A549 (cell line): Measurements from ENCODE around the gene SIPA1. TPM values are rescaled to one million over a fixed set of nuclear protein-coding genes. Genes with fewer than 3 reads are reported as not detected.
A peak's percentile ranks its signal among the peaks of the same experiment; 100 is the strongest.

Experiments used
- ATAC-seq, 2 experiments: fragments of 200-7000 bp in 1 of 2; fragments of >200 bp in 1 of 2; cut with Nextera tagmentation in 1 of 2; cut with Tn5 transposase in 1 of 2; 3 replicates each; pipeline versions ENCODE4 v1.8.0 to v1.9.1; 2018 to 2020; ENCODE audit warnings: mild to moderate bottlenecking in 1 of 2, moderate library complexity in 1 of 2
- CTCF ChIA-PET: fragments of 300-600 bp; sonication (Branson Sonifier 250); formaldehyde crosslinking; extraction: SDS; loops from one replicate; lab custom pipeline; 2021; ENCODE audit warnings: antibody characterized with exemption, inconsistent platforms; lab: Yijun Ruan, JAX
- POLR2A ChIA-PET: fragments of 350-600 bp; formaldehyde crosslinking; extraction: SDS; loops from one replicate; lab custom pipeline; 2021; ENCODE audit warnings: antibody characterized with exemption, inconsistent platforms; lab: Yijun Ruan, JAX
- DNase-seq, 2 experiments: peaks; one replicate each; pipeline versions ENCODE4 v3.0.0 to v3.0.0-alpha.2; 2011 to 2016; ENCODE audit warnings: low read depth in 1 of 2, low spot score in 1 of 2
- FAIRE-seq: peaks from 2 replicates; lab custom pipeline; 2011; peaks lifted over from hg19 to GRCh38; lab: Jason Lieb, UNC
- H3K27ac ChIP-seq, 2 experiments: fragments of >200 bp; sonication (Bioruptor Twin); formaldehyde crosslinking; 3 replicates each; pipeline ENCODE4 v1.5.1; 2016 to 2017
- H3K4me1 ChIP-seq: fragments of >200 bp; sonication (Bioruptor Twin); formaldehyde crosslinking; 3 replicates; pipeline ENCODE4 v1.6.1; 2016
- H3K4me2 ChIP-seq: fragments of >200 bp; sonication (Bioruptor Twin); formaldehyde crosslinking; 3 replicates; pipeline ENCODE4 v1.6.1; 2016
- H3K4me3 ChIP-seq: fragments of >200 bp; sonication (Bioruptor Twin); formaldehyde crosslinking; 3 replicates; pipeline ENCODE4 v1.5.1; 2016
- H3K9me3 ChIP-seq: fragments of >200 bp; sonication (Bioruptor Twin); formaldehyde crosslinking; 3 replicates; pipeline ENCODE4 v1.6.1; 2016
- BHLHE40 ChIP-seq: IDR thresholded peaks from 2 replicates; pipeline ENCODE4 v1.6.1; 2012; ENCODE audit warnings: low read depth, low read length, inconsistent platforms
- CBX8 ChIP-seq: fragments of 200-600 bp; sonication (generic); IDR thresholded peaks from 2 replicates; pipeline ENCODE4 v1.6.1; 2016
- CTCF ChIP-seq: fragments of >200 bp; sonication (Bioruptor Twin); formaldehyde crosslinking; IDR thresholded peaks from 3 replicates; pipeline ENCODE4 v1.5.1; 2016
- FOSL2 ChIP-seq, 2 experiments: fragments of 450-650 bp in 1 of 2; fragments of >200 bp in 1 of 2; sonication (Bioruptor Twin) in 1 of 2; formaldehyde crosslinking; IDR thresholded peaks; 2 replicates each; pipeline versions ENCODE4 v1.5.0 to v1.6.1; 2016 to 2020; ENCODE audit warnings: mild to moderate bottlenecking in 1 of 2, moderate library complexity in 1 of 2
- HDAC2 ChIP-seq: fragments of 200-600 bp; sonication (generic); IDR thresholded peaks from 2 replicates; pipeline ENCODE4 v1.6.1; 2016
- HOXB5 ChIP-seq: fragments of 250-450 bp; sonication (Bioruptor Pico); IDR thresholded peaks from 2 replicates; pipeline ENCODE4 v1.5.0; 2020; ENCODE audit warnings: mild to moderate bottlenecking, moderate library complexity
- KDM1A ChIP-seq: fragments of 200-600 bp; sonication (generic); IDR thresholded peaks from 2 replicates; pipeline ENCODE4 v1.6.1; 2016; ENCODE audit warnings: low read depth, mild to moderate bottlenecking
- KDM5A ChIP-seq: fragments of 200-600 bp; sonication (generic); IDR thresholded peaks from 2 replicates; pipeline ENCODE4 v1.6.1; 2016; ENCODE audit warnings: antibody characterized with exemption, mild to moderate bottlenecking
- MAFK ChIP-seq: fragments of 450-650 bp; IDR thresholded peaks from 2 replicates; pipeline ENCODE4 v1.6.1; 2014; ENCODE audit not compliant: partially characterized antibody
- MAX ChIP-seq: IDR thresholded peaks from 2 replicates; pipeline ENCODE4 v1.6.1; 2012
- MAZ ChIP-seq: fragments of 150-350 bp; IDR thresholded peaks from 2 replicates; pipeline ENCODE4 v1.6.1; 2014; ENCODE audit warnings: antibody characterized with exemption, low read depth, low read length, borderline replicate concordance
- NFE2L2 ChIP-seq: fragments of 150-350 bp; conservative IDR thresholded peaks from 2 replicates; pipeline ENCODE4 v1.6.1; 2014; ENCODE audit warnings: low read length
- NPAS2 ChIP-seq: fragments of 250-450 bp; sonication (Bioruptor Pico); IDR thresholded peaks from 2 replicates; pipeline ENCODE4 v1.8.0; 2022; ENCODE audit warnings: mild to moderate bottlenecking, moderate library complexity, borderline replicate concordance
- NR3C1 ChIP-seq: fragments of >200 bp; sonication (Bioruptor Twin); formaldehyde crosslinking; IDR thresholded peaks from 3 replicates; pipeline ENCODE4 v1.6.1; 2017
- PHF8 ChIP-seq: fragments of 200-600 bp; sonication (generic); IDR thresholded peaks from 2 replicates; pipeline ENCODE4 v1.6.1; 2016; ENCODE audit warnings: low read depth, mild to moderate bottlenecking, antibody characterized with exemption, moderate library complexity, borderline replicate concordance
- POLR2A ChIP-seq: IDR thresholded peaks from 2 replicates; pipeline ENCODE4 v1.6.1; 2012; ENCODE audit warnings: mild to moderate bottlenecking, low read length
- POLR2AphosphoS2 ChIP-seq: conservative IDR thresholded peaks from 2 replicates; pipeline ENCODE4 v1.6.1; 2012; ENCODE audit warnings: low read length, improper control_type of control experiment, inconsistent platforms
- RAD21 ChIP-seq, 2 experiments: fragments of >200 bp in 1 of 2; sonication (Bioruptor Twin) in 1 of 2; formaldehyde crosslinking in 1 of 2; IDR thresholded peaks in 1 of 2; conservative IDR thresholded peaks in 1 of 2; 2 replicates in 1 of 2; 3 replicates in 1 of 2; pipeline ENCODE4 v1.6.1; 2012 to 2018; ENCODE audit warnings: inconsistent platforms in 1 of 2
- RARB ChIP-seq: fragments of 250-450 bp; sonication (Bioruptor Pico); IDR thresholded peaks from 2 replicates; pipeline ENCODE4 v1.8.0; 2021; ENCODE audit warnings: mild to moderate bottlenecking, moderate library complexity
- SMC3 ChIP-seq: fragments of >200 bp; sonication (Bioruptor Twin); formaldehyde crosslinking; IDR thresholded peaks from 3 replicates; pipeline ENCODE4 v1.6.1; 2018; ENCODE audit warnings: inconsistent platforms
- ZC3H11A ChIP-seq: fragments of 450-650 bp; IDR thresholded peaks from 2 replicates; pipeline ENCODE4 v1.6.1; 2014; ENCODE audit warnings: antibody characterized with exemption, mild to moderate bottlenecking
- ZSCAN20 ChIP-seq: fragments of 250-450 bp; sonication (Bioruptor Pico); IDR thresholded peaks from 2 replicates; pipeline ENCODE4 v1.8.0; 2022; ENCODE audit warnings: mild to moderate bottlenecking, moderate library complexity
- WGBS: methylation state at CpG from one replicate; pipeline ENCODE4 v1.1.6; 2017; ENCODE audit errors: missing lambda C conversion rate; 5-methylcytosine and 5-hydroxymethylcytosine counted together
- polyA plus RNA-seq, 4 experiments: library from polyadenylated mRNA; depleted of rRNA in 3 of 4; stranded (reverse); fragments of >200 nt; fragmentation: RNase III in 1 of 4; extraction: RNeasy Plus Mini Kit Qiagen cat#74134 plus additional on column Dnase treatment in 1 of 4; gene quantifications; 2 replicates in 3 of 4; 3 replicates in 1 of 4; pipeline ENCODE4 v1.2.3, GENCODE V29; 2011 to 2017

The SIPA1 gene
- polyA plus RNA-seq, 2 of the 4 experiments (the other 2 are of a cell fraction), result 9.9 to 17.4 TPM

DNA sequence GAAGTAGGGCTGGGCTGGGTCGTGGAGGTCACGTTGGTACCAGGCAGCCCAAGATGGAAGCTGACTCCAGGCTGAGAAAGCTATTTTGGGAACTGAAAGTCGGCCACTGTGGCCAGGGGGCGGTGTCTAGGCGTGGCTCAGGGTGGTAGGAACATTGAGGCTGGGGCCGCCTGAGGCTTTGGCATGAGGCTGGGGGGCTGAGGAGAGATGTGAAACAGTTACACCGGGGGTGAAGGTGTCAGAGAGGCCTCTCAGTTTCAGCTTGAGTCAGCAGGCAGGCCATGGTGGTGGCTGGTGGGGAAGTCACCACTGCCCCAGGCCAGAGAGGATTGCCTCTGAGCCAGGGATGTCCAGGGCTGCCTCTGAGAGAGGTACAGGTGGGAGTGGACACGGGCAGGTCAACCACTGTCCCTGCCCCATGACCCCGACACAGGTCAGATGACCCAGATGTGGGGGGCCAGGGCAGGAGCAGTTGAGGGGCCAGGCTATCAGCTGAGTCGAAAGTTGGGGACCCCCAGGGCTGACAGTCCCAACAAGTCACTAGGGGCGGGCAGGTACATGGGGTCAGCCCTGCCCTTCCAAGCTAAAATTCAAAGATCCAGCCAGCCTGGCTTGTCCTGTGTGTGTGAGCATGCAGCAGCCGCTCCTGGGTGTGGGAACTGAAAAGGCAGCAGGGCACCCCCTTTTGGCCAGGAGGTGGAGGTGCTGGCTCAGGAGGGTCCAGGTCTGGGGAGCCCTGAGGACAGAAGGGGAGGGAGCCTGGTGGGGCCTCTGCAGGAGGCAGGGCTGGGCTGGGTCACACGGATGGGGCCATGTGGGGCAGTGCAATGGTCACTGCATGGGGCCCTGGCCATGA, 49.5 kb upstream of the SIPA1 start:
- POLR2A ChIA-PET, result interaction anchor here (1.2 kb wide), 1 partner anchor 11 kb away, joined by 4 read pairs; no protein-coding TSS in a partner anchor
- 49% methylated on average over 8 of the region's 13 CpGs for WGBS
- peak; percentile 76 to 90 for ATAC-seq
- TF ChIP-seq CTCF, result peak; percentile 50
- TF ChIP-seq NFE2L2, result no peak
- TF ChIP-seq NPAS2 (CRISPR knock-in tag), result no peak
- TF ChIP-seq MAX, result 0 out of 2 replicates have a peak, but pooled peaks have one; percentile 18
- TF ChIP-seq RAD21 (conservative IDR thresholded peaks at IDR 0.05 in 1 of 2, IDR thresholded peaks at IDR 0.05 in 1 of 2), result peak; percentile 50 to 68
- TF ChIP-seq SMC3, result peak; percentile 40; the same call in 2 of the 3 replicates
- Histone ChIP-seq H3K4me2 (no peak overlapping the region), H3K27ac (peak overlapping the region in 1 of 2 experiments; percentile 69; a peak in 3 of 6 replicates), H3K9me3 (no peaks in the 10 kb centered on the region), H3K4me3 (no peak overlapping the region), H3K4me1 (peaks cover 15% of the 10 kb centered on the region)
- CTCF ChIA-PET, result interaction anchor here (0.6 to 14.6 kb wide), 16 partner anchors 8 to 221 kb away, joined by 3 to 249 read pairs (median 4); partner anchors contain the start of genes EHBP1L1, FAM89B, MAP3K11 and PCNX3
- peak; percentile 77 to 86 for DNase-seq
- no peak for FAIRE-seq

DNA sequence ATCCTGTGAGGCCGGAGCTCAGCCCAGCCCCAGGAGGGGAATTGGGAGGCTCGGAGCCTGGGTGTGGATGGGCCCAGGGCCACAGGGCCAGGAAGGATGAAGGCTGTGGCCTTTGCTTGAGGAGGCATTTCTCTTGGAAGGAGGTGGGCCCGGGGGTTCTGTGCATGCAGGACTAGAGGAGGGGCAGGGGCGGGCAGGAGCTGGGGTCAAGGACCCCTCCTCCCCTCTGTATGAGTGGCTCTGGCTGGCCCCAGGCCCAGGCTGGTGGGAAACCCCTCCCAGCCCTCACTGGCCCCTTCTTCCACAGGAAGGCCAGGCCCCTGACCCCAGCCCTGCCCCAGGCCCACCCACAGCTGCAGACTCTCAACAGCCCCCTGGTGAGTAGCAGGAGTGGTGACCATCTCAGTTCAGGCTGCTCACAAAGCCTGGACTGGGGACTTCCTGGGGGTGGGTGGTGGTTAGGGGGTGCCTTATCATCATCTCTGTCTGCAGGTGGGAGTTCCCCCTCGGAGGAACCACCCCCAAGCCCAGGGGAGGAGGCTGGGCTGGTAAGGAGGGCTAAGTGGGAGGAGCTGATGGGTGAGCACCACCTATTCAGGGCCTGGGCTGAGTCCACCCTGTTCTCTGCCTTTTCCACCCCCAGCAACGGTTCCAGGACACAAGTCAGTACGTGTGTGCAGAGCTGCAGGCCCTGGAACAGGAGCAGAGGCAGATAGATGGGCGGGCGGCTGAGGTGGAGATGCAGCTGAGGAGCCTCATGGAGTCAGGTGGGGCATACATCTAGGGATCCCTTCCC, 48.3 kb upstream of the SIPA1 start:
- no peak overlapping the region for H3K4me3 ChIP-seq
- FAIRE-seq (no peak), ATAC-seq (no peak), DNase-seq (no peak)
- no peak for TF ChIP-seq HDAC2
- TF ChIP-seq HOXB5 (CRISPR knock-in tag), result no peak
- TF ChIP-seq PHF8, result no peak
- no peak for TF ChIP-seq NPAS2 (CRISPR knock-in tag)
- no peak for TF ChIP-seq ZC3H11A
- TF ChIP-seq MAX, result no peak
- TF ChIP-seq CTCF, result no peak
- WGBS, result 97% methylated on average over 9 of the region's 9 CpGs
- H3K4me1 ChIP-seq, result peaks cover 15% of the 10 kb centered on the region
- H3K27ac ChIP-seq, result no peak overlapping the region
- ChIA-PET CTCF (interaction anchor here (1.2 to 14.6 kb wide), 7 partner anchors 9 to 59 kb away, joined by 3 to 249 read pairs (median 41); partner anchors contain the start of genes EHBP1L1, FAM89B, MAP3K11 and PCNX3), POLR2A (no interaction called here)
- H3K4me2 ChIP-seq, result no peak overlapping the region
- H3K9me3 ChIP-seq, result no peaks in the 10 kb centered on the region

DNA sequence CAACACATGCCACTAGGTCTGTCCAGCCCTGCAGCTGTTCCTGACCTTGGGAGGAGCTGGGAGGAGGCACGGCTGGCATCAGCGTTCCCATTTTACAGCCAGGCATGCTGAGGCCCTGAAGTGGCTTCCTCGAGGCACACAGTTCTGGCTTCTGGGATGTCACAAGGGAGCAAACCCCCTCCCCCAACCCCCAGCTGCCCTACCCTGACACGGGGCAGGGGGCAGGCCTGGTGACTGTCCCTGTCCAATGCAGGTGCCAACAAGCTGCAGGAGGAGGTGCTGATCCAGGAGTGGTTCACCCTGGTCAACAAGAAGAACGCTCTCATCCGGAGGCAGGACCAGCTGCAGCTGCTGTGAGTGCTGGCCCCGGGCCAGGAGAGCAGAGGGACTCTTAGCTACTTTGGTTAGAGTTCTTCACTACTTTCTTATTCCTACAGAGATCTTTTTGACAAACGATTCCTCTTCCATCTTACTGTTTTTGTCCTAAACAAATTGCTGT, 47.6 kb upstream of the SIPA1 start:
- CTCF ChIA-PET, result interaction anchor here (1.2 to 14.6 kb wide), 6 partner anchors 13 to 59 kb away, joined by 3 to 249 read pairs (median 42); partner anchors contain the start of genes EHBP1L1, FAM89B, MAP3K11 and PCNX3
- no peak for ATAC-seq
- POLR2A ChIA-PET, result no interaction called here
- Histone ChIP-seq H3K9me3 (no peaks in the 10 kb centered on the region), H3K4me3 (no peak overlapping the region), H3K4me1 (peaks cover 15% of the 10 kb centered on the region), H3K27ac (no peak overlapping the region), H3K4me2 (no peak overlapping the region)
- 86% methylated on average over 8 of the region's 8 CpGs for WGBS
- no peak for TF ChIP-seq POLR2AphosphoS2
- no peak for TF ChIP-seq ZSCAN20 (CRISPR knock-in tag)
- TF ChIP-seq CTCF, result no peak
- no peak for TF ChIP-seq PHF8
- TF ChIP-seq NR3C1, result no peak
- TF ChIP-seq CBX8, result no peak
- TF ChIP-seq ZC3H11A, result no peak
- TF ChIP-seq FOSL2 (IDR thresholded peaks at IDR 0.05), result no peak
- TF ChIP-seq FOSL2 (CRISPR knock-in tag; IDR thresholded peaks at IDR 0.05), result no peak
- no peak for TF ChIP-seq RARB
- no peak for TF ChIP-seq BHLHE40
- no peak for TF ChIP-seq KDM5A
- no peak for TF ChIP-seq KDM1A
- no peak for TF ChIP-seq POLR2A
- no peak for TF ChIP-seq MAZ
- no peak for TF ChIP-seq MAFK
- no peak for FAIRE-seq
- DNase-seq, result no peak
